Fibroblast of mammary gland (primary cell): ENCODE results near the gene DYNLT1.

Source experiments
- DNase-seq: peaks from one replicate; pipeline ENCODE4 v3.0.0-alpha.2; 2010; ENCODE audit warnings: low read depth
- H3K4me3 ChIP-seq: 2 replicates; pipeline ENCODE4 v1.5.1; 2011; ENCODE audit warnings: low read depth, mild to moderate bottlenecking, low read length, moderate library complexity; ENCODE audit not compliant: control insufficient read depth
- CTCF ChIP-seq: conservative IDR thresholded peaks from 2 replicates; pipeline ENCODE4 v1.5.1; 2011; ENCODE audit warnings: low read depth, low read length, inconsistent platforms; ENCODE audit not compliant: control insufficient read depth, insufficient read depth

The DYNLT1 gene

DNA sequence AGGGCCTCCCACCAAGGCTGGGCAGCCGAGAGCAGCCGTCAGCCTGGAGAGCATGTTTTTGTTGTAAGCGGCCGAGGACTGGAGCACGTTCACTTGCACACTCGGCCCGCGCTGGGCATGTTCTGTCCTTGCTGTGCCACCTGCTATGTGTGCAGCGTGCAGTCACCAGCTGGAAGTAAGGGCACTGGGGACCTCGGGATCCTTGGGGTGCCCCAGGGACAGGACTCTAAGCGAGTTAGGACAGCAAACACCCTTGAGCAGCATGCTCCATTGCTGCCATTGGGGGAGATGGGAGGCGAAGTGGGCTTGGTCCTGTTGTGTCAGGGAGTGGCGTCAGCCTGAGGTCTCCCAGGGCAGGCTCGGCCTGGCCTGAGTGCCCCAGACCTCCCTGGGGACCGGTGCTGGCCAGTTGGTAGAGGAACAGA is 18.6 kb downstream of the DYNLT1 start:
- no peak for DNase-seq
- no peak for TF ChIP-seq CTCF
- H3K4me3 ChIP-seq = no peak overlapping the region

DNA sequence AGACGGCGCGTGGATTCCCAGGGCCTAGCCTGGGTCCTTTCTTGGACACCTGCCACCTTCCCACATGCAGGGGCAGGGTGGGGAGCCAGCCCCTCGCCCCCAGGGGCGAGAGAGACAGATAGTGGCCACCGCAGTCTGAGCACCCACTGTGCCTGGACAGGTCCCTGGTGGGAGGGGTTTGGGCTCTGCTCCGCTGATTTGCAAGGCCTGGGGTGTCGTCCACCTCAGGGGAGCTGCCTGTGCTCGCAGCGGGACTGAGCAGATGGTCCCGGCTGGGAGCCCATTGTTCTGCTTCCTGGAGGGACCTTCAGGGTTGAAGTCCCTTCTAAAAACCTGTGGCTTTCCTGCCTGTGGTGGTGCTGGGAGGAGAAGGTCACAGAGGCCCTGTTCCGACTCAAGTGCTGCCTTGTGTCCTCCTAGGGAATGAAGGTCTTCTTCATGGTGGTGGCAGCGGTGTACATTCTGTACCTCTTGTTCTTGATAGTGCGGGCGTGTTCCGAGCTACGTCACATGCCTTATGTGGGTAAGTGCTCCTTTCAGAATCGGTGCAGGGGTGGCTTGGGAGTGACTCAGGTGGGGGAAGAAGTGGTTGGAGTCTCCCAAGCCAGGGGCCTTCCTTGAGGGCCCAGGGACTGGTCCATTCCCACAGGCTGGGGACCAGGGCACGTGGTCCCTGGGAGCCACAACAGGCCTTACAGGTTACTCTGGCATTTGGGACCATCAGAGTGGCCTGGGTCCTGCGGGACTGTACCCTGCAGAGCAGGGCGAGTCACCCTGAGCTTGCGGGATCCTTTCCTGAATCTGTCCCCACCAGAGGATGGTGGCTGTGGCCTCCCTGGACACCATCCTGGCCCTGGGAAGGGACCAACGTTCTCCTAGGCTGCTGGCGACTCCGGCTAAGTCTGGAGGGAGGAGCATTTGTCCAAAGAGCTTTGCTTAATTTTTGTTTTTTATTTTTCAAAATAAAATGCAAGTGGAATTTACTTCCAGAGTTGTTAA is 19.6 kb downstream of the DYNLT1 start:
- H3K4me3 ChIP-seq = no peak overlapping the region
- TF ChIP-seq CTCF = no peak
- no peak for DNase-seq

DNA sequence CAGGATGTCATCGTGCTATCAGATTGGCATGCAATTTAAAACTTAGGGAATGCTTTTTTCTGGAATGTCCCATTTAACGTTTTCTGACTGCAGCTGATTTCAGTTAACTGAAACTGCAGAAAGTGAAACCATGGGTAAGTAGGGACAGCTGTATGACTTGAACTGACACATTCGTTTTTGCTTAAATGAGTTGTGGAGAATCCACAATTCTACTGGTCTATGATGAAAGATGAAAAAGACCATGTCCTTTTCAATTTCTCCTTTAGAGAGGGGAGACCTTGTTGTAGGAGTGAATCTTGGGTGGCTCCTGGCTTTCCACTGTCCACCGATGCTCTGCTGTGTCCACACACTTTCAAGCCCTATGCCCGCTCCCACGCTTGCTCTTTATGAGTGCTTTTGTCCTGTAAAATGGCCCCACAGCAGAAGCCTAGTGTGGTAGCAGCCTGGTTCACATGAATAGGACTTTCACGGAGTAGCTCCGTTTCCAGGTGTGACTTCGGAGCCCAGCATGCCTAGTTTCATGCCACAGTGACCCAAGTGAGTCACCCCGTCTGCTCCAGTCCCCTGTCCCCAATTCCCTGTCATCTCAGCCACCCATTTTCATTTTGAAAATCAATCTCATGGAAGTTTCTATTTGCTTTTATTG is 21.9 kb downstream of the DYNLT1 start:
- no peak for TF ChIP-seq CTCF
- H3K4me3 ChIP-seq = no peak overlapping the region
- no peak for DNase-seq

DNA sequence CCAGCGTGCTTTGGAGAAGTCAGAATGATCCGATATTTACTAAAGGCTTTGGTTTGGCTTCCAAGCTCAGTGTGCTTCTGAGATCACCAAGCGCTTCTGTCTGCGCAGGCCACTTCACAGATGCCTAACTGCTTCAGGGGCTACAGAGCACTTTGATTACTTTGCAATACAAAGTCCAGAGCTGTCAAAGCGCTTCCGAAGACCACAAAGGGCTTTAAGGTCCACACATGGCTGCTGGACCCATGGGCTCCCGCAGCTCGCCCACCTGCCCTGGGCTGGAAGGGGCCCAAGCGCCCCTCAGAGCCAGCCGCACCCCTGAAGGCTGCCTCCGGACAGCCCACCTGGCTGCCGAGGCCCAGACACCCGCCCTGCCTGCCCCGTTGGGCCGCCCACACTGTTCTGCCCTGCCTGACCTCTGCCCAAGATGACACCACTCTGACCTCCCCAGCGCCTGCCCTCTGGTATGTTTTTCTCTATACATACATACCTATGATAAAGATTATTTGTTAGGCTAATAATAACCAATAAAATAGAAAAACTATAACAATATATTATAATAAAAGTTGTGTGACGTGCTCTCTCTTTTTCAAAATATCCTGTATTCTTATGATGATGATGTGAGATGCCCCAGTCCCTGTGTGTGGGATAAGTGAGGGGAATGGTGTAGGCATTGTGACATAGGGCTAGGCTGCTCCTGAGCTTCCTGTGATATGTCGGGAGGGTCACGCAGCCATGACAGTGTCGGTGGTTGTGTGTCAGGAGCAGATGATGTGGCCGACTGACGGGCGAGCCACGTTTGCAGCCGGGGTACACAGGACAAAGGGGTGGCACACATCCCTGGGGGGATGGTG is 22.6 kb downstream of the DYNLT1 start:
- TF ChIP-seq CTCF = no peak
- DNase-seq = no peak
- no peak overlapping the region for H3K4me3 ChIP-seq

- no peak overlapping the region for H3K4me3 ChIP-seq
- DNase-seq = no peak
- no peak for TF ChIP-seq CTCF
Observed at GRCh38 chr6:158620963-158621693, 23.4 kb downstream of the DYNLT1 start.
